HepG2 (cell line): ENCODE measurements around the gene TMEM270.

Source experiments
- RAD21 ChIP-seq: fragments of 450-650 bp; formaldehyde crosslinking; IDR thresholded peaks from 2 replicates; pipeline ENCODE4 v1.5.0; 2020; ENCODE audit warnings: mild to moderate bottlenecking
- TBX3 ChIP-seq: fragments of 450-650 bp; IDR thresholded peaks from 2 replicates; pipeline ENCODE4 v1.6.1; 2017; ENCODE audit warnings: antibody characterized with exemption, mild to moderate bottlenecking, inconsistent platforms, borderline replicate concordance

- no peak for TF ChIP-seq RAD21
- TF ChIP-seq TBX3, result no peak
These were observed 10.2 kb upstream of the TMEM270 start for GRCh38 chr7:73850781-73851207.
